ENCODE results near the gene TOGARAM1.

DNA sequence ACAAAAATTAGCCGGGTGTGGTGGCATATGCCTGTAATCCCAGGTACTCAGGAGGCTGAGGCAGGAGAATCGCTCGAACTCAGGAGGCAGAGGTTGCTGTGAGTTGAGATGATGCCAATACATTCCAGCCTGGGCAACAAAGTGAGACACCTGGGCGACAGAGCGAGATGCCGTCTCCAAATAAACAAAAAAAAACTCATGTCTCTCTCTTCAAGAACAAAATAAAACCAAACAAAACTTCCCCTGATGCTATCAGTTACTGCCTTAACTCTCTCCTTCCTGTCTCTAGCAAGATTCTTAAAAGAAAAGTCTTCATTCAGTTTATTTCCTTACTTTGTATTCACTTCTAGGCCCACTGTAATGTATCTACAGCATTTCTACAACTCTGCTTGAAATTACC, 21.0 kb upstream of the TOGARAM1 start:
- TF ChIP-seq, protein P1, sequence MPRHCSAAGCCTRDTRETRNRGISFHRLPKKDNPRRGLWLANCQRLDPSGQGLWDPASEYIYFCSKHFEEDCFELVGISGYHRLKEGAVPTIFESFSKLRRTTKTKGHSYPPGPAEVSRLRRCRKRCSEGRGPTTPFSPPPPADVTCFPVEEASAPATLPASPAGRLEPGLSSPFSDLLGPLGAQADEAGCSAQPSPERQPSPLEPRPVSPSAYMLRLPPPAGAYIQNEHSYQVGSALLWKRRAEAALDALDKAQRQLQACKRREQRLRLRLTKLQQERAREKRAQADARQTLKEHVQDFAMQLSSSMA (CRISPR knock-in tag; IDR thresholded peaks at IDR 0.05): no peak
- TF ChIP-seq, protein P2, sequence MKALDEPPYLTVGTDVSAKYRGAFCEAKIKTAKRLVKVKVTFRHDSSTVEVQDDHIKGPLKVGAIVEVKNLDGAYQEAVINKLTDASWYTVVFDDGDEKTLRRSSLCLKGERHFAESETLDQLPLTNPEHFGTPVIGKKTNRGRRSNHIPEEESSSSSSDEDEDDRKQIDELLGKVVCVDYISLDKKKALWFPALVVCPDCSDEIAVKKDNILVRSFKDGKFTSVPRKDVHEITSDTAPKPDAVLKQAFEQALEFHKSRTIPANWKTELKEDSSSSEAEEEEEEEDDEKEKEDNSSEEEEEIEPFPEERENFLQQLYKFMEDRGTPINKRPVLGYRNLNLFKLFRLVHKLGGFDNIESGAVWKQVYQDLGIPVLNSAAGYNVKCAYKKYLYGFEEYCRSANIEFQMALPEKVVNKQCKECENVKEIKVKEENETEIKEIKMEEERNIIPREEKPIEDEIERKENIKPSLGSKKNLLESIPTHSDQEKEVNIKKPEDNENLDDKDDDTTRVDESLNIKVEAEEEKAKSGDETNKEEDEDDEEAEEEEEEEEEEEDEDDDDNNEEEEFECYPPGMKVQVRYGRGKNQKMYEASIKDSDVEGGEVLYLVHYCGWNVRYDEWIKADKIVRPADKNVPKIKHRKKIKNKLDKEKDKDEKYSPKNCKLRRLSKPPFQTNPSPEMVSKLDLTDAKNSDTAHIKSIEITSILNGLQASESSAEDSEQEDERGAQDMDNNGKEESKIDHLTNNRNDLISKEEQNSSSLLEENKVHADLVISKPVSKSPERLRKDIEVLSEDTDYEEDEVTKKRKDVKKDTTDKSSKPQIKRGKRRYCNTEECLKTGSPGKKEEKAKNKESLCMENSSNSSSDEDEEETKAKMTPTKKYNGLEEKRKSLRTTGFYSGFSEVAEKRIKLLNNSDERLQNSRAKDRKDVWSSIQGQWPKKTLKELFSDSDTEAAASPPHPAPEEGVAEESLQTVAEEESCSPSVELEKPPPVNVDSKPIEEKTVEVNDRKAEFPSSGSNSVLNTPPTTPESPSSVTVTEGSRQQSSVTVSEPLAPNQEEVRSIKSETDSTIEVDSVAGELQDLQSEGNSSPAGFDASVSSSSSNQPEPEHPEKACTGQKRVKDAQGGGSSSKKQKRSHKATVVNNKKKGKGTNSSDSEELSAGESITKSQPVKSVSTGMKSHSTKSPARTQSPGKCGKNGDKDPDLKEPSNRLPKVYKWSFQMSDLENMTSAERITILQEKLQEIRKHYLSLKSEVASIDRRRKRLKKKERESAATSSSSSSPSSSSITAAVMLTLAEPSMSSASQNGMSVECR (CRISPR knock-in tag; IDR thresholded peaks at IDR 0.05): no peak
